HepG2 (cell line): ENCODE results near the gene NOVA2. TPM values are rescaled to one million over a fixed set of nuclear protein-coding genes. Genes with fewer than 3 reads are reported as not detected.

Experiments used
- ATAC-seq: fragments of 200-7000 bp; cut with Tn5 transposase; 3 replicates; pipeline ENCODE4 v1.9.1; 2020; ENCODE audit warnings: mild to moderate bottlenecking, moderate library complexity
- BruUV-seq: library from RNA; stranded (reverse); fragments of 400-500 nt; replicated peaks from 2 replicates; lab custom pipeline; 2021; lab: Mats Ljungman, UMichigan
- CTCF ChIA-PET: fragments of 300-600 bp; formaldehyde crosslinking; extraction: SDS; loops from one replicate; lab custom pipeline; 2021; ENCODE audit warnings: low total read pairs, inconsistent platforms, low intra/inter-chr PET ratio; lab: Yijun Ruan, JAX
- POLR2A ChIA-PET: fragments of 350-600 bp; sonication (Branson Sonifier 250); formaldehyde crosslinking; loops from one replicate; lab custom pipeline; 2020; ENCODE audit warnings: antibody characterized with exemption, inconsistent platforms; lab: Yijun Ruan, JAX
- DNase-seq: peaks from one replicate; pipeline ENCODE4 v3.0.0-alpha.2; 2015; ENCODE audit warnings: low spot score
- FAIRE-seq: peaks from 3 replicates; lab custom pipeline; 2011; peaks lifted over from hg19 to GRCh38; lab: Jason Lieb, UNC
- H2AFZ ChIP-seq: one replicate; pipeline ENCODE4 v1.6.1; 2011; ENCODE audit warnings: low read length, inconsistent platforms
- H3K27ac ChIP-seq: fragments of 300-600 bp; 3 replicates; pipeline ENCODE4 v1.8.0; 2011; ENCODE audit warnings: mixed run types, mild to moderate bottlenecking, mixed read lengths, low read length, inconsistent platforms; ENCODE audit not compliant: insufficient read depth; ENCODE audit errors: extremely low read length
- H3K27me3 ChIP-seq, 2 experiments: fragments of 200-600 bp in 1 of 2; 2 replicates in 1 of 2; 3 replicates in 1 of 2; pipeline versions ENCODE4 v1.6.0 to v1.8.0; 2011; ENCODE audit warnings: low read length in 2 of 2, mild to moderate bottlenecking in 2 of 2, moderate library complexity in 2 of 2, inconsistent platforms in 1 of 2; ENCODE audit not compliant: insufficient read depth in 2 of 2, control insufficient read depth in 1 of 2
- H3K36me3 ChIP-seq, 2 experiments: fragments of 200-600 bp in 1 of 2; replicated peaks in 1 of 2; 2 replicates in 1 of 2; 3 replicates in 1 of 2; pipeline versions ENCODE4 v1.5.1 to v1.8.0; 2011; ENCODE audit warnings: low read length in 2 of 2, inconsistent platforms in 1 of 2; ENCODE audit not compliant: insufficient read depth in 2 of 2, control insufficient read depth in 1 of 2
- H3K4me1 ChIP-seq: 2 replicates; pipeline ENCODE4 v1.5.1; 2012; ENCODE audit warnings: low read length, inconsistent platforms; ENCODE audit not compliant: insufficient read depth
- H3K4me2 ChIP-seq: 2 replicates; pipeline ENCODE4 v1.6.0; 2011; ENCODE audit warnings: low read depth, low read length, inconsistent platforms
- H3K4me3 ChIP-seq, 3 experiments: fragments of 200-600 bp in 1 of 3; sonication (generic), shearing (Covaris generic) in 1 of 3; replicated peaks in 1 of 3; 2 replicates each; pipeline ENCODE4 v1.5.1; 2011 to 2016; ENCODE audit warnings: low read length in 3 of 3, inconsistent platforms in 2 of 3, low read depth in 2 of 3, mild to moderate bottlenecking in 2 of 3, control low read depth in 1 of 3, mixed read lengths in 1 of 3; ENCODE audit not compliant: insufficient read depth in 1 of 3
- H3K79me2 ChIP-seq: one replicate; pipeline ENCODE4 v1.6.1; 2011; ENCODE audit warnings: low read length, inconsistent platforms; ENCODE audit not compliant: insufficient read depth
- H3K9ac ChIP-seq: 2 replicates; pipeline ENCODE4 v1.6.0; 2011; ENCODE audit warnings: mild to moderate bottlenecking, low read depth, low read length, inconsistent platforms; ENCODE audit not compliant: insufficient read depth
- H3K9me3 ChIP-seq: 2 replicates; pipeline ENCODE4 v1.5.1; 2012; ENCODE audit warnings: mild to moderate bottlenecking, low read length
- H4K20me1 ChIP-seq: 2 replicates; pipeline ENCODE4 v1.6.0; 2011; ENCODE audit warnings: inconsistent platforms, mild to moderate bottlenecking, low read length, moderate library complexity; ENCODE audit not compliant: insufficient read depth
- ATM ChIP-seq: fragments of 450-650 bp; IDR thresholded peaks from 2 replicates; pipeline ENCODE4 v1.7.1; 2017; ENCODE audit warnings: mild to moderate bottlenecking, borderline replicate concordance
- CENPBD1 ChIP-seq: sonication (generic); formaldehyde crosslinking; IDR thresholded peaks from 2 replicates; pipeline ENCODE4 v1.8.0; 2022; ENCODE audit warnings: missing genetic modification reagents, low read depth, mild to moderate bottlenecking, borderline replicate concordance
- CENPT ChIP-seq: sonication (generic); formaldehyde crosslinking; IDR thresholded peaks from 2 replicates; pipeline ENCODE4 v1.8.0; 2022; ENCODE audit warnings: low read depth, mild to moderate bottlenecking, moderate library complexity, missing genetic modification reagents
- DPF2 ChIP-seq: sonication (generic); formaldehyde crosslinking; IDR thresholded peaks from 2 replicates; pipeline ENCODE4 v1.4.0; 2020; ENCODE audit warnings: mild to moderate bottlenecking, low read depth, missing genetic modification reagents, borderline replicate concordance
- ELK4 ChIP-seq: sonication (generic); formaldehyde crosslinking; IDR thresholded peaks from 2 replicates; pipeline ENCODE4 v1.9.0; 2021; ENCODE audit warnings: missing genetic modification reagents, borderline replicate concordance
- GATA4 ChIP-seq: sonication (generic); IDR thresholded peaks from 2 replicates; pipeline ENCODE4 v1.6.1; 2016; ENCODE audit warnings: antibody characterized with exemption, low read depth, borderline replicate concordance
- HDAC2 ChIP-seq: sonication (generic); formaldehyde crosslinking; IDR thresholded peaks from 2 replicates; pipeline ENCODE4 v1.4.0; 2020; ENCODE audit warnings: missing genetic modification reagents
- JARID2 ChIP-seq: sonication (generic); formaldehyde crosslinking; IDR thresholded peaks from 2 replicates; pipeline ENCODE4 v1.8.1; 2023; ENCODE audit warnings: missing genetic modification reagents, inconsistent platforms; ENCODE audit not compliant: insufficient replicate concordance
- JUNB ChIP-seq: sonication (generic); formaldehyde crosslinking; IDR thresholded peaks from 2 replicates; pipeline ENCODE4 v1.8.0; 2022; ENCODE audit warnings: missing genetic modification reagents, mild to moderate bottlenecking, borderline replicate concordance
- MLLT10 ChIP-seq: sonication (generic); formaldehyde crosslinking; IDR thresholded peaks from 2 replicates; pipeline ENCODE4 v1.4.0; 2020; ENCODE audit warnings: missing genetic modification reagents
- MZF1 ChIP-seq: sonication (generic); formaldehyde crosslinking; IDR thresholded peaks from 2 replicates; pipeline ENCODE4 v1.8.1; 2023; ENCODE audit warnings: mild to moderate bottlenecking, missing genetic modification reagents, borderline replicate concordance
- PCBP1 ChIP-seq: fragments of 200-400 bp; formaldehyde crosslinking; IDR thresholded peaks from 2 replicates; pipeline ENCODE4 v1.6.1; 2017; ENCODE audit warnings: mild to moderate bottlenecking, low read depth, low read length, borderline replicate concordance
- POGK ChIP-seq: sonication (generic); formaldehyde crosslinking; conservative IDR thresholded peaks from 2 replicates; pipeline ENCODE4 v1.8.0; 2022; ENCODE audit warnings: mild to moderate bottlenecking, moderate library complexity, missing genetic modification reagents
- RAD21 ChIP-seq: fragments of 450-650 bp; formaldehyde crosslinking; IDR thresholded peaks from 2 replicates; pipeline ENCODE4 v1.5.0; 2020; ENCODE audit warnings: mild to moderate bottlenecking
- SMAD1 ChIP-seq: sonication (generic); formaldehyde crosslinking; IDR thresholded peaks from 2 replicates; pipeline ENCODE4 v1.4.0; 2020; ENCODE audit warnings: missing genetic modification reagents, low read depth, mild to moderate bottlenecking, borderline replicate concordance
- SP4 ChIP-seq: sonication (generic); formaldehyde crosslinking; IDR thresholded peaks from 2 replicates; pipeline ENCODE4 v1.8.1; 2023; ENCODE audit warnings: mild to moderate bottlenecking, missing genetic modification reagents
- TAF15 ChIP-seq: fragments of 200-400 bp; formaldehyde crosslinking; IDR thresholded peaks from one replicate; pipeline ENCODE4 v1.6.1; 2018; ENCODE audit warnings: mild to moderate bottlenecking, low read depth, low read length; ENCODE audit not compliant: poor library complexity, severe bottlenecking
- TGIF2 ChIP-seq: IDR thresholded peaks from 2 replicates; pipeline ENCODE4 v1.6.1; 2016; ENCODE audit warnings: control low read depth, missing compliant biosample characterization
- ZNF160 ChIP-seq: sonication (generic); formaldehyde crosslinking; IDR thresholded peaks from 2 replicates; pipeline ENCODE4 v1.8.0; 2022; ENCODE audit warnings: mild to moderate bottlenecking, inconsistent platforms, missing genetic modification reagents
- ZNF75D ChIP-seq: sonication (generic); formaldehyde crosslinking; IDR thresholded peaks from 2 replicates; pipeline ENCODE4 v1.8.1; 2023; ENCODE audit warnings: missing genetic modification reagents, mild to moderate bottlenecking, borderline replicate concordance
- ZNF839 ChIP-seq: sonication (generic); formaldehyde crosslinking; IDR thresholded peaks from 2 replicates; pipeline ENCODE4 v1.4.0; 2020; ENCODE audit warnings: missing genetic modification reagents, mild to moderate bottlenecking, borderline replicate concordance
- ZSCAN12 ChIP-seq: sonication (generic); formaldehyde crosslinking; IDR thresholded peaks from 2 replicates; pipeline ENCODE4 v1.9.0; 2021; ENCODE audit warnings: mild to moderate bottlenecking, missing genetic modification reagents
- WGBS: methylation state at CpG from one replicate; pipeline ENCODE4 v1.1.6; 2017; ENCODE audit warnings: low lambda C conversion rate; 5-methylcytosine and 5-hydroxymethylcytosine counted together
- in situ Hi-C: cut with HindIII; loops from 2 replicates; pipeline ENCODE4 v1.10.0; 2017; ENCODE audit warnings: low pct_unique_long_range_greater_than_20kb; ENCODE audit not compliant: extremely low pct_ligation_motif_present
- intact Hi-C: fragments of 100-400 bp; cut with micrococcal nuclease; formaldehyde crosslinking; loops from one replicate; pipeline ENCODE4 v1.10.0; 2022; ENCODE audit not compliant: unreplicated experiment
- polyA plus RNA-seq, 8 experiments: library from polyadenylated mRNA; depleted of rRNA in 3 of 8; stranded (reverse) in 7 of 8; unstranded in 1 of 8; fragments of >200 nt; fragmentation: Illumina TruSeq in 4 of 8; extraction: Trizol in 4 of 8; gene quantifications; 2 replicates each; pipeline versions ENCODE4 v1.2.1 to v1.2.3, GENCODE V29; 2011 to 2016; ENCODE audit warnings: low read depth in 4 of 8, missing spikeins in 1 of 8, mixed read lengths in 1 of 8; ENCODE audit not compliant: insufficient read depth in 1 of 8
- total RNA-seq, 5 experiments: library from RNA; depleted of rRNA; stranded (reverse); fragments of >200 nt; fragmentation: Illumina TruSeq; extraction: Trizol; gene quantifications; 2 replicates each; pipeline ENCODE4 v1.2.3, GENCODE V29; 2016; ENCODE audit warnings: low read depth in 1 of 5

NOVA2 gene
- total and polyA plus RNA-seq, 2 of the 13 experiments (the other 11 are each of a cell fraction or from before 2014, with no cell fraction given), result not detected

- peak overlapping the region; percentile 69 to 83 (median 82) for H3K4me3 ChIP-seq
- BruUV-seq, result TSS peak; percentile 84
- no peak for DNase-seq
- H3K9ac ChIP-seq, result peak overlapping the region; percentile 84
- H3K27me3 ChIP-seq, result no peaks in the 10 kb centered on the region
- in situ Hi-C loops, result no loop called here
- intact Hi-C loops, result loop anchor here (10.0 kb wide), 1 partner anchor 71 kb away; no protein-coding TSS in a partner anchor
- peak overlapping the region; percentile 78 for H3K4me2 ChIP-seq
- peaks cover 10% of the 10 kb centered on the region for H3K79me2 ChIP-seq
- POLR2A ChIA-PET, result interaction anchor here (0.6 to 1.6 kb wide), 10 partner anchors 13 to 665 kb away, joined by 3 to 11 read pairs (median 4); partner anchors contain the start of genes DACT3, MYPOP and SYMPK
- no peak for ATAC-seq
- H4K20me1 ChIP-seq, result no peaks in the 10 kb centered on the region
- H3K27ac ChIP-seq, result peak overlapping the region; percentile 43
- WGBS, result 13% methylated on average over 13 of the region's 13 CpGs
- 0 out of 5 replicates have a peak, but pooled peaks cover 0 to 1% of the 10 kb centered on the region in 2 experiments for H3K36me3 ChIP-seq
- peaks cover 12% of the 10 kb centered on the region; the same call in 1 of the 2 replicates for H3K4me1 ChIP-seq
- CTCF ChIA-PET, result no interaction called here
- no peaks in the 10 kb centered on the region for H3K9me3 ChIP-seq
- no peak for FAIRE-seq
- peak overlapping the region; percentile 64 for H2AFZ ChIP-seq
- TF ChIP-seq SMAD1 (no peak), SP4 (CRISPR knock-in tag) (no peak), ATM (no peak), ZNF75D (no peak), JUNB (CRISPR knock-in tag) (no peak), DPF2 (CRISPR knock-in tag) (no peak), ZNF160 (no peak), TAF15 (no peak), CENPT (CRISPR knock-in tag) (no peak), PCBP1 (no peak), RAD21 (CRISPR knock-in tag) (no peak), ELK4 (CRISPR knock-in tag) (no peak), MZF1 (CRISPR knock-in tag) (no peak), HDAC2 (CRISPR knock-in tag) (no peak), ZNF839 (CRISPR knock-in tag) (no peak), CENPBD1 (CRISPR knock-in tag) (no peak), JARID2 (CRISPR knock-in tag) (no peak), ZSCAN12 (CRISPR knock-in tag) (no peak), MLLT10 (no peak), POGK (CRISPR knock-in tag) (0 out of 2 replicates have a peak, but pooled peaks have one; percentile 12), GATA4 (no peak), TGIF2 (CRISPR knock-in tag) (0 out of 2 replicates have a peak, but pooled peaks have one; percentile 1)
These were observed 22.2 kb upstream of the NOVA2 start for GRCh38 chr19:45995715-45996385.
